Measurements from ENCODE around the gene FGFRL1. TPM values are rescaled to one million over a fixed set of nuclear protein-coding genes. Genes with fewer than 3 reads are reported as not detected.
"Not testable (repeated sequence)": the region's sequence is repeated elsewhere in the genome, so short reads cannot be mapped to it uniquely, and the experiment has no call there.

The FGFRL1 gene
- total RNA-seq, 2 experiments from 2014 or later = 7.6 to 8.0 TPM

- peaks cover 5% of the 10 kb centered on the region for H3K4me1 Mint-ChIP-seq (ENCODE audit: low read depth)
- CTCF ChIA-PET = interaction anchor here (0.5 kb wide), 1 partner anchor 450 kb away, joined by 3 read pairs; no protein-coding TSS in a partner anchor
- intact Hi-C loops (cut with micrococcal nuclease) = no loop called here
Measured at GRCh38 chr4:968621-969394, 42.6 kb upstream of the FGFRL1 start.

DNA sequence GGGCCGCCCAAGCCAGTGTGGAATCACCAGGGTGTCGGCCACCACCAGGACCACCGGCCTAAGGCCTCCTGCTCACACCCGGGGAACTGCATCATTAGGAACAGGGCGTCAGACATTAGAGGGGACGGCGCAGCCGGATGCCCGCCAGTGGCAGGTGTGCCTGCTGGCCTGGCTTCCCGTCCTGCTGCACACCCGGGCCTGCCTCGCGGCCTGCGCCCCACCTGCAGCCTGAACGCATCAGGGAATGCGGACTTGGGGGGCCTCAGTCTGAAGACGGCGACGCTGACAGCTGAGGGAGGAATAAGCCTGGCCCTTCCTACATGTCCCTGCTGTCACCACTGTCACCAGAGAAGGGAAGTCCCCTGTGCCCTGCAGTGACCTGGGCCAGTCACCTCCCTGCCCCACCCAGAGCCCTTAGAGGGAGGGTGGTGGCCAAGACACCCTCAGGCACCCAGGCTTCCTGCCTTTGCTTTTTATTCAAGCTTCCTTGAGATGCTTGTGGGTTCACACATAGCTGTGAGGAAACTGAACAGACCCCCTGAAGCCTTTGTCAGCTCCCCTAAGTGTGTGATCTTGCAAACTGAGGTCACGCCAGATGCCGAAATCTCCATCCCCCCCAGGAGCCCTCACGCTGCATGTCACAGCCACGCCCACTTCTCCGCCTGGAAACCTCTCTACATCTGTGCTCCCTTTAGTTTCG is 41.2 kb upstream of the FGFRL1 start:
- Mint-ChIP-seq H3K36me3 (ENCODE audit: low read depth) (no peaks in the 10 kb centered on the region), H3K27ac (no peak overlapping the region), H3K27me3 (ENCODE audit: low read depth) (no peaks in the 10 kb centered on the region), H3K4me3 (no peak overlapping the region), H3K9me3 (no peaks in the 10 kb centered on the region), H3K4me1 (ENCODE audit: low read depth) (peaks cover 5% of the 10 kb centered on the region)
- CTCF ChIA-PET = no interaction called here
- DNase-seq = no peak
- intact Hi-C loops (cut with micrococcal nuclease) = no loop called here

More at GRCh38 chr4:968621-969394, 42.6 kb upstream of the FGFRL1 start:
- Mint-ChIP-seq H3K27ac (no peak overlapping the region), H3K27me3 (ENCODE audit: low read depth) (no peaks in the 10 kb centered on the region), H3K36me3 (ENCODE audit: low read depth) (no peaks in the 10 kb centered on the region), H3K9me3 (no peaks in the 10 kb centered on the region), H3K4me3 (no peak overlapping the region)
- no peak for DNase-seq

- no peak for DNase-seq
- Mint-ChIP-seq H3K27me3 (ENCODE audit: low read depth) (no peaks in the 10 kb centered on the region), H3K36me3 (ENCODE audit: low read depth) (no peaks in the 10 kb centered on the region), H3K9me3 (no peaks in the 10 kb centered on the region), H3K4me3 (no peak overlapping the region), H3K4me1 (ENCODE audit: low read depth) (peaks cover 5% of the 10 kb centered on the region), H3K27ac (no peak overlapping the region)
- CTCF ChIA-PET = no interaction called here
- intact Hi-C loops (cut with micrococcal nuclease) = no loop called here
Measured at GRCh38 chr4:970854-971520, 40.4 kb upstream of the FGFRL1 start.

DNA sequence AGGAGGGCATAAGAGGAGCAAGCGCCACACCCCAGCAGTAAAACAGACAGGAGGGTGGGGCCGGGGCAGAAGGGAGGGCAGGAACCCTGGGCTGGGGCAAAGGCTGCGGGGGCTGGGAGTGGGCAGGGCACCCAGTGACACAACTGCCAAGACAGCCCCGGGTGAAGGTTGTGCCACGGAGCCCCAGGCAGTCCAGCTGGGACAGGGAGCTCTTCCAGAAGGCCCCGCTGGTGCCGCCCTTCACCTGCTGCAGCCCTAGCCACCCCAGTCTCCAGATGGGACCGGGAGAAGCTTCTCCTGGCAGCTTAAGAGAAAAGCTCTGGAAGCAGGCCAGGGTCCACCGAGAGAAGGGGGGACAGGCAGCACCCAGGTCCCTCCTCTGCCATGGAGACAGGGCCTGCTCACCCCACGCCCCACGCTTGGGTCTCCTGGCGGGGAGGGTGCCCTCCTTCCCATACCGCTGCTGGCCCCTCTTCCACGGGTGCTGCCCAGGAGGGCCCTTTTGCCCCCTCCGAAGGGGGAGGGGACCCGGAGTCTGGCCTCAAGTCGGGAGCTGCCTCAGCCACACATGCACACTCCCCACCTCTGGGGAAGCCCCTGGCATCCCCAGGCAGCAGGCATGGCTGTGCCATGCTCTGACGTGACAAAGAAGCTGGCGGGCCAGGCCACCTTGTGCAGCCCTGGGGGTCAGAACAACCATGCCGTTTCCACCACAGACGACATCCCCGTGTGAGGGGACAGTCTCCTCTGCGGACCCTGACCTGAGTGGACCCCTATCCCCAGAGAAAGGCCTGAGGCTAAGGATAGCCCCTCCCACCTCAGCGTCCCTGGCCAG is 39.5 kb upstream of the FGFRL1 start:
- no peaks in the 10 kb centered on the region for H3K36me3 Mint-ChIP-seq (ENCODE audit: low read depth)
- no peaks in the 10 kb centered on the region for H3K9me3 Mint-ChIP-seq
- H3K27me3 Mint-ChIP-seq (ENCODE audit: low read depth) = no peaks in the 10 kb centered on the region
- no peak for DNase-seq
- CTCF ChIA-PET = no interaction called here
- no peak overlapping the region for H3K27ac Mint-ChIP-seq
- intact Hi-C loops (cut with micrococcal nuclease) = no loop called here
- peaks cover 5% of the 10 kb centered on the region for H3K4me1 Mint-ChIP-seq (ENCODE audit: low read depth)
- peak overlapping the region; percentile 59 for H3K4me3 Mint-ChIP-seq

- no peak overlapping the region for H3K27ac Mint-ChIP-seq
Measured at GRCh38 chr4:972651-973424, 38.6 kb upstream of the FGFRL1 start.

DNA sequence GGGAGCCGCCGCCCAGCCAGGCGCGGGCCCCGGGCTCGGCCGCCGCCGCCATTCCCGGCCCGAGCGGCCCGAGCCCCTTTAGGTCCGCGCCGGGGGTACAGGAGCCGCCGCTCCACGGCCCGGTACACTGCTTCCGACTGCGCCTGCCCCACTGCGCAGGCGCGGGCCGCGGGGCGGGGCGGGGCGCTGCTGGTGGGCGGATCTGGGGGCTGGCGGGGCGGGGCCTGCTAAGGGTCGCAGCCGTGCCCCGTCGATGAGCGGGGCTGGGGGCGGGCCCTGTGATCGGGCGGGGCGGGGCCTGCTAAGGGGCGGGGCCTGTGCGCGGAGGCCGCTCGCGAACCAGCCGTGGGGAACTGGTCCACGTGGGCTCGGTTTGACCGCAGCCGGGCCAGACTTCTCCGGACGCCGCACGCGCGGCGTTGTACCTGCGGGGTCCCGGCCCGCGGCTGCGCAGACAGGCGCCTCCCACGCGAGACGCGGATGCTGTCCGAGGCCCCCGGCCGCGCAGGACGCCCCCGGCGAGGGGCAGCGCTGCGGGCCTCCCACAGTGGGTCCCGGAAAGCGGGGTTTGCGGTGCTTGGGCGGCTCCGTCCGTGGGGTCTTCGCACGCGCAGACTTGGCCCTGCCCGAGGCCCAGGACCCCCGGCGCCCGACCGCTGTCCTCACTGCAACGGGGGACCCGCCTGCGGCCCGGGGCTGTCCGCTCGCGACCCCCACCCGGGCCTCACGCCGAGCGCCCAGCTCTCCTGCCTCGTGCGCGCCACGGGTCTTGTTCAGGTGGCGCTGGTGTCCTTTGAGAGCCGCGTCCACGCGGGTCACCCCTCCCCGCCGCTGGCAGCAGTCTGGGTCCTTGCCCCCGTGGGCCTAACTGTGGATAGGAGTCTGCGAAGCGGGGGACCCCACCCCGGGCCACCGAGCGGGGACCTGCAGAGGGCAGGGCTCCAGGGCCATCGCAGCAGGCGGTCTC is 37.7 kb upstream of the FGFRL1 start, which contains the start of gene DGKQ:
Gene DGKQ (minus strand): TSS at position 139 of the 967 bp plus-strand sequence. CDS start 87 bp downstream, at position 52.
- no peak within 1 kb of the TSS for H3K27ac Mint-ChIP-seq
- intact Hi-C loops (cut with micrococcal nuclease) = loop anchor here (1.0 kb wide), 4 partner anchors 14 to 268 kb away; partner anchors contain the start of genes IDUA and PCGF3
- peak within 1 kb of the TSS; percentile 59 for H3K4me3 Mint-ChIP-seq
- no peaks in the 10 kb centered on the region for H3K9me3 Mint-ChIP-seq
- peaks cover 5% of the 10 kb centered on the region for H3K4me1 Mint-ChIP-seq (ENCODE audit: low read depth)
- H3K27me3 Mint-ChIP-seq (ENCODE audit: low read depth) = no peaks in the 10 kb centered on the region
- CTCF ChIA-PET = no interaction called here
- DNase-seq = peak; percentile 81
- no peaks in the 10 kb centered on the region for H3K36me3 Mint-ChIP-seq (ENCODE audit: low read depth)

More at GRCh38 chr4:972651-973424, 38.6 kb upstream of the FGFRL1 start:
- no peaks in the 10 kb centered on the region for H3K36me3 Mint-ChIP-seq (ENCODE audit: low read depth)
- peak overlapping the region; percentile 59 for H3K4me3 Mint-ChIP-seq
- intact Hi-C loops (cut with micrococcal nuclease) = loop anchor here (1.0 kb wide), 4 partner anchors 14 to 268 kb away; partner anchors contain the start of genes IDUA and PCGF3
- H3K27me3 Mint-ChIP-seq (ENCODE audit: low read depth) = no peaks in the 10 kb centered on the region
- DNase-seq = peak; percentile 53
- peaks cover 5% of the 10 kb centered on the region for H3K4me1 Mint-ChIP-seq (ENCODE audit: low read depth)
- no peaks in the 10 kb centered on the region for H3K9me3 Mint-ChIP-seq
- CTCF ChIA-PET = no interaction called here

- peak overlapping the region; percentile 38 for H3K4me3 Mint-ChIP-seq
- peaks cover 5% of the 10 kb centered on the region for H3K4me1 Mint-ChIP-seq (ENCODE audit: low read depth)
- no peaks in the 10 kb centered on the region for H3K36me3 Mint-ChIP-seq (ENCODE audit: low read depth)
- H3K9me3 Mint-ChIP-seq = no peaks in the 10 kb centered on the region
- intact Hi-C loops (cut with micrococcal nuclease) = no loop called here
- no peak overlapping the region for H3K27ac Mint-ChIP-seq
- DNase-seq = no peak
- H3K27me3 Mint-ChIP-seq (ENCODE audit: low read depth) = no peaks in the 10 kb centered on the region
- CTCF ChIA-PET = interaction anchor here (1.0 kb wide), 1 partner anchor 13 kb away, joined by 3 read pairs; no protein-coding TSS in a partner anchor
Measured at GRCh38 chr4:974668-975067, 36.8 kb upstream of the FGFRL1 start.

GRCh38 chr4:976016-976415 is 35.4 kb upstream of the FGFRL1 start:
- CTCF ChIA-PET; H3K27ac Mint-ChIP-seq; intact Hi-C loops (cut with micrococcal nuclease); H3K36me3 Mint-ChIP-seq (ENCODE audit: low read depth); H3K4me3 Mint-ChIP-seq; H3K9me3 Mint-ChIP-seq; DNase-seq; H3K27me3 Mint-ChIP-seq (ENCODE audit: low read depth); H3K4me1 Mint-ChIP-seq (ENCODE audit: low read depth): not testable (repeated sequence)

- Mint-ChIP-seq H3K27ac (no peak overlapping the region), H3K36me3 (ENCODE audit: low read depth) (no peaks in the 10 kb centered on the region), H3K4me3 (no peak overlapping the region), H3K27me3 (ENCODE audit: low read depth) (no peaks in the 10 kb centered on the region), H3K4me1 (ENCODE audit: low read depth) (no peaks in the 10 kb centered on the region), H3K9me3 (no peaks in the 10 kb centered on the region)
- DNase-seq = no peak
- CTCF ChIA-PET = no interaction called here
- intact Hi-C loops (cut with micrococcal nuclease) = no loop called here
Measured at GRCh38 chr4:978957-979701, 32.3 kb upstream of the FGFRL1 start.

GRCh38 chr4:982291-982690 is 29.1 kb upstream of the FGFRL1 start:
- H3K27ac Mint-ChIP-seq = no peak overlapping the region
- no peak for DNase-seq
- H3K4me1 Mint-ChIP-seq (ENCODE audit: low read depth) = peaks cover 20% of the 10 kb centered on the region
- intact Hi-C loops (cut with micrococcal nuclease) = no loop called here
- CTCF ChIA-PET = no interaction called here
- H3K9me3 Mint-ChIP-seq = no peaks in the 10 kb centered on the region
- H3K27me3 Mint-ChIP-seq (ENCODE audit: low read depth) = no peaks in the 10 kb centered on the region
- no peak overlapping the region for H3K4me3 Mint-ChIP-seq
- H3K36me3 Mint-ChIP-seq (ENCODE audit: low read depth) = no peaks in the 10 kb centered on the region
